SK-N-SH (cell line): ENCODE results near the gene ARHGEF6. TPM values are rescaled to one million over a fixed set of nuclear protein-coding genes. Genes with fewer than 3 reads are reported as not detected.

Experiments
- CTCF ChIA-PET: fragments of 300-600, 350-600 bp; formaldehyde crosslinking; extraction: SDS; loops from one replicate; lab custom pipeline; 2021; lab: Yijun Ruan, JAX
- POLR2A ChIA-PET: fragments of 350-600 bp; sonication (Branson Sonifier 250); formaldehyde crosslinking; extraction: SDS; loops from one replicate; lab custom pipeline; 2020; ENCODE audit warnings: antibody characterized with exemption, inconsistent platforms; lab: Yijun Ruan, JAX
- DNase-seq: peaks from one replicate; pipeline ENCODE4 v3.0.0; 2012
- H2AFZ ChIP-seq: fragments of 200-600 bp; sonication (generic); 2 replicates; pipeline ENCODE4 v1.8.1; 2016; ENCODE audit warnings: antibody characterized with exemption, mild to moderate bottlenecking, low read depth
- H3F3A ChIP-seq: fragments of 200-600 bp; sonication (generic); replicated peaks from 2 replicates; pipeline ENCODE3; 2016; ENCODE audit warnings: antibody characterized with exemption, mild to moderate bottlenecking; ENCODE audit not compliant: insufficient read depth
- H3K27ac ChIP-seq, 2 experiments: fragments of 200-500 bp in 1 of 2; fragments of 200-600 bp in 1 of 2; sonication (Bioruptor generic) in 1 of 2; sonication (generic), shearing (Covaris generic) in 1 of 2; 2 replicates each; pipeline versions ENCODE4 v1.5.1 to v1.6.1; 2014 to 2016; ENCODE audit warnings: low read depth in 2 of 2, inconsistent platforms in 1 of 2, low read length in 1 of 2, mild to moderate bottlenecking in 1 of 2, mixed read lengths in 1 of 2
- H3K27me3 ChIP-seq: fragments of 200-600 bp; sonication (generic), shearing (Covaris generic); 2 replicates; pipeline ENCODE4 v1.6.1; 2016; ENCODE audit warnings: mixed run types; ENCODE audit not compliant: insufficient read depth
- H3K36me3 ChIP-seq, 2 experiments: fragments of 200-500 bp in 1 of 2; fragments of 200-600 bp in 1 of 2; sonication (Bioruptor generic) in 1 of 2; sonication (generic) in 1 of 2; replicated peaks in 1 of 2; 2 replicates each; pipeline versions ENCODE3 to v1.5.1; 2014 to 2016; ENCODE audit warnings: low read length in 1 of 2, mild to moderate bottlenecking in 1 of 2; ENCODE audit not compliant: insufficient read depth in 2 of 2, control insufficient read depth in 1 of 2
- H3K4me1 ChIP-seq, 2 experiments: fragments of 200-500 bp in 1 of 2; fragments of 200-600 bp in 1 of 2; sonication (Bioruptor generic) in 1 of 2; sonication (generic), shearing (Covaris generic) in 1 of 2; 2 replicates each; pipeline versions ENCODE4 v1.5.1 to v1.6.1; 2014 to 2016; ENCODE audit warnings: low read depth in 1 of 2, low read length in 1 of 2, mixed run types in 1 of 2; ENCODE audit not compliant: insufficient read depth in 2 of 2, control insufficient read depth in 1 of 2
- H3K4me2 ChIP-seq: fragments of 200-600 bp; sonication (generic), shearing (Covaris generic); 2 replicates; pipeline ENCODE4 v1.6.1; 2017; ENCODE audit warnings: mixed run types
- H3K4me3 ChIP-seq, 2 experiments: fragments of 200-500 bp in 1 of 2; fragments of 200-600 bp in 1 of 2; sonication (Bioruptor generic) in 1 of 2; sonication (generic), shearing (Covaris generic) in 1 of 2; 2 replicates each; pipeline versions ENCODE4 v1.5.1 to v1.8.1; 2014 to 2016; ENCODE audit warnings: low read depth in 2 of 2, inconsistent platforms in 1 of 2, low read length in 1 of 2, mild to moderate bottlenecking in 1 of 2, mixed read lengths in 1 of 2, moderate library complexity in 1 of 2
- H3K79me2 ChIP-seq: fragments of 200-600 bp; sonication (generic); 2 replicates; pipeline ENCODE4 v1.8.1; 2017; ENCODE audit warnings: mild to moderate bottlenecking; ENCODE audit not compliant: insufficient read depth
- H3K9ac ChIP-seq: fragments of 200-600 bp; sonication (generic); 2 replicates; pipeline ENCODE4 v1.6.1; 2017; ENCODE audit warnings: mixed run types
- H3K9me2 ChIP-seq: fragments of 200-600 bp; sonication (generic); 2 replicates; pipeline ENCODE4 v1.6.1; 2017; ENCODE audit warnings: mixed run types
- H3K9me3 ChIP-seq: fragments of 200-600 bp; sonication (generic); 2 replicates; pipeline ENCODE4 v1.6.1; 2017; ENCODE audit warnings: mixed run types, mild to moderate bottlenecking, moderate library complexity
- H4K20me1 ChIP-seq: fragments of 200-600 bp; sonication (generic); 2 replicates; pipeline ENCODE4 v1.6.1; 2017; ENCODE audit warnings: mild to moderate bottlenecking, mixed run types; ENCODE audit not compliant: insufficient read depth
- CHD2 ChIP-seq: fragments of 150-350 bp; IDR thresholded peaks from 2 replicates; pipeline ENCODE4 v1.6.1; 2018; ENCODE audit warnings: low read length; ENCODE audit not compliant: partially characterized antibody
- ELF1 ChIP-seq: IDR thresholded peaks from 2 replicates; pipeline ENCODE4 v1.4.0; 2012
- FOSL2 ChIP-seq: IDR thresholded peaks from 2 replicates; pipeline ENCODE4 v1.4.0; 2012; ENCODE audit warnings: low read depth, mild to moderate bottlenecking, moderate library complexity, borderline replicate concordance
- FOXJ3 ChIP-seq: sonication (generic); formaldehyde crosslinking; IDR thresholded peaks from 2 replicates; pipeline ENCODE4 v1.5.1; 2020; ENCODE audit warnings: mild to moderate bottlenecking, missing genetic modification reagents
- GATA2 ChIP-seq: sonication (generic); formaldehyde crosslinking; IDR thresholded peaks from 2 replicates; pipeline ENCODE4 v1.5.0; 2020; ENCODE audit warnings: mild to moderate bottlenecking, missing genetic modification reagents
- MEF2A ChIP-seq: IDR thresholded peaks from 2 replicates; pipeline ENCODE4 v1.4.0; 2012; ENCODE audit warnings: low read depth, borderline replicate concordance
- PBX3 ChIP-seq: IDR thresholded peaks from 2 replicates; pipeline ENCODE4; 2012
- POLR2AphosphoS5 ChIP-seq: IDR thresholded peaks from 2 replicates; pipeline ENCODE4 v1.6.1; 2012; ENCODE audit warnings: low read depth, low read length
- RCOR1 ChIP-seq: fragments of 150-350 bp; IDR thresholded peaks from 2 replicates; pipeline ENCODE4 v1.6.1; 2017; ENCODE audit warnings: antibody characterized with exemption, low read length
- SIN3A ChIP-seq: IDR thresholded peaks from 2 replicates; pipeline ENCODE4 v1.6.1; 2012; ENCODE audit warnings: low read depth, mild to moderate bottlenecking, low read length, moderate library complexity, borderline replicate concordance
- TCF12 ChIP-seq: IDR thresholded peaks from 2 replicates; pipeline ENCODE4 v1.4.0; 2012
- USF2 ChIP-seq: fragments of 150-350 bp; IDR thresholded peaks from 2 replicates; pipeline ENCODE4 v1.6.1; 2017; ENCODE audit warnings: antibody characterized with exemption, low read length, low read depth, borderline replicate concordance
- ZBTB33 ChIP-seq: IDR thresholded peaks from 2 replicates; pipeline ENCODE4 v1.4.0; 2012; ENCODE audit warnings: low read depth, borderline replicate concordance
- WGBS: methylation state at CpG from one replicate; pipeline ENCODE4 v1.1.6; 2017; ENCODE audit warnings: low lambda C conversion rate; 5-methylcytosine and 5-hydroxymethylcytosine counted together
- polyA plus RNA-seq, 3 experiments: library from polyadenylated mRNA; depleted of rRNA; stranded (reverse); fragments of >200 nt; gene quantifications; 2 replicates each; pipeline ENCODE4 v1.2.3, GENCODE V29; 2012

The ARHGEF6 gene
- polyA plus RNA-seq, 1 of the 3 experiments (the other 2 are of a cell fraction), result 2.7 TPM

GRCh38 chrX:136762820-136763452 lies 17.8 kb downstream of the ARHGEF6 start:
- H2AFZ ChIP-seq, result no peak overlapping the region
- ChIA-PET POLR2A (no interaction called here), CTCF (no interaction called here)
- no peak overlapping the region for H3K4me2 ChIP-seq
- 28% methylated on average over 2 of the region's 2 CpGs for WGBS
- no peak for DNase-seq
- no peak overlapping the region for H3K27ac ChIP-seq
- TF ChIP-seq FOSL2 (no peak), GATA2 (CRISPR knock-in tag) (0 out of 2 replicates have a peak, but pooled peaks have one; percentile 10)
- H3K9me3 ChIP-seq, result no peaks in the 10 kb centered on the region
- H3K4me1 ChIP-seq, result peaks cover 5 to 6% of the 10 kb centered on the region in 2 experiments; a peak in 2 of 4 replicates
- H3K9me2 ChIP-seq, result no peaks in the 10 kb centered on the region
- no peaks in the 10 kb centered on the region for H3K79me2 ChIP-seq
- H4K20me1 ChIP-seq, result no peaks in the 10 kb centered on the region
- H3K36me3 ChIP-seq, result no peaks in the 10 kb centered on the region
- no peak overlapping the region for H3K4me3 ChIP-seq
- H3K9ac ChIP-seq, result no peak overlapping the region
- no peaks in the 10 kb centered on the region for H3K27me3 ChIP-seq
- H3F3A ChIP-seq, result peaks cover under 1% of the 10 kb centered on the region

- H3K9me2 ChIP-seq, result no peaks in the 10 kb centered on the region
- H3K4me1 ChIP-seq, result peaks cover 3 to 6% of the 10 kb centered on the region in 2 experiments; a peak in 2 of 4 replicates
- no peak overlapping the region for H3K27ac ChIP-seq
- H3F3A ChIP-seq, result no peaks in the 10 kb centered on the region
- no peak overlapping the region for H2AFZ ChIP-seq
- POLR2A ChIA-PET, result no interaction called here
- WGBS, result 48% methylated on average over 3 of the region's 3 CpGs
- no peak overlapping the region for H3K9ac ChIP-seq
- H3K9me3 ChIP-seq, result no peaks in the 10 kb centered on the region
- H3K79me2 ChIP-seq, result no peaks in the 10 kb centered on the region
- no peaks in the 10 kb centered on the region for H3K36me3 ChIP-seq
- DNase-seq, result no peak
- TF ChIP-seq POLR2AphosphoS5, result no peak
- no peak for TF ChIP-seq PBX3
- TF ChIP-seq TCF12, result no peak
- TF ChIP-seq USF2, result no peak
- no peak for TF ChIP-seq ELF1
- TF ChIP-seq FOXJ3 (CRISPR knock-in tag), result no peak
- no peaks in the 10 kb centered on the region for H4K20me1 ChIP-seq
- CTCF ChIA-PET, result no interaction called here
- H3K4me2 ChIP-seq, result no peak overlapping the region
- H3K27me3 ChIP-seq, result no peaks in the 10 kb centered on the region
- H3K4me3 ChIP-seq, result no peak overlapping the region
Measured at GRCh38 chrX:136761421-136761820, 19.3 kb downstream of the ARHGEF6 start.

GRCh38 chrX:136759968-136760367 lies 20.8 kb downstream of the ARHGEF6 start:
- CTCF ChIA-PET, result interaction anchor here (0.8 to 1.9 kb wide), 2 partner anchors 14 to 165 kb away, joined by 3 to 4 read pairs; no protein-coding TSS in a partner anchor
- WGBS, result 32% methylated on average over 2 of the region's 2 CpGs

More at GRCh38 chrX:136759968-136760367, 20.8 kb downstream of the ARHGEF6 start:
- Histone ChIP-seq H3K9ac (no peak overlapping the region), H3K4me2 (no peak overlapping the region), H3K27me3 (no peaks in the 10 kb centered on the region), H4K20me1 (no peaks in the 10 kb centered on the region), H3K4me1 (peaks cover 3 to 4% of the 10 kb centered on the region in 2 experiments; a peak in 2 of 4 replicates), H3K36me3 (no peaks in the 10 kb centered on the region), H3F3A (no peaks in the 10 kb centered on the region), H3K9me3 (no peaks in the 10 kb centered on the region), H2AFZ (no peak overlapping the region), H3K27ac (peak overlapping the region in 1 of 2 experiments; percentile 23; a peak in 1 of 4 replicates), H3K79me2 (no peaks in the 10 kb centered on the region), H3K9me2 (no peaks in the 10 kb centered on the region), H3K4me3 (no peak overlapping the region)
- DNase-seq, result peak; percentile 16
- POLR2A ChIA-PET, result no interaction called here
- TF ChIP-seq ELF1 (no peak), RCOR1 (0 out of 2 replicates have a peak, but pooled peaks have one; percentile 31), SIN3A (no peak), MEF2A (no peak), GATA2 (CRISPR knock-in tag) (peak; percentile 64), FOXJ3 (CRISPR knock-in tag) (0 out of 2 replicates have a peak, but pooled peaks have one; percentile 30), ZBTB33 (no peak), CHD2 (no peak)
